Activated CD4-positive, CD25-positive, alpha-beta regulatory T cell treated with anti-CD3 and anti-CD28 coated beads, Interleukin-2, amount 50 U/mL, for 72 hours (primary cell): ENCODE measurements around the gene SPHK2.
"Not testable (repeated sequence)": the region's sequence is repeated elsewhere in the genome, so short reads cannot be mapped to it uniquely, and the experiment has no call there.

Experiments
- DNase-seq: peaks from one replicate; pipeline ENCODE4 v3.0.0; 2021

SPHK2 gene

DNA sequence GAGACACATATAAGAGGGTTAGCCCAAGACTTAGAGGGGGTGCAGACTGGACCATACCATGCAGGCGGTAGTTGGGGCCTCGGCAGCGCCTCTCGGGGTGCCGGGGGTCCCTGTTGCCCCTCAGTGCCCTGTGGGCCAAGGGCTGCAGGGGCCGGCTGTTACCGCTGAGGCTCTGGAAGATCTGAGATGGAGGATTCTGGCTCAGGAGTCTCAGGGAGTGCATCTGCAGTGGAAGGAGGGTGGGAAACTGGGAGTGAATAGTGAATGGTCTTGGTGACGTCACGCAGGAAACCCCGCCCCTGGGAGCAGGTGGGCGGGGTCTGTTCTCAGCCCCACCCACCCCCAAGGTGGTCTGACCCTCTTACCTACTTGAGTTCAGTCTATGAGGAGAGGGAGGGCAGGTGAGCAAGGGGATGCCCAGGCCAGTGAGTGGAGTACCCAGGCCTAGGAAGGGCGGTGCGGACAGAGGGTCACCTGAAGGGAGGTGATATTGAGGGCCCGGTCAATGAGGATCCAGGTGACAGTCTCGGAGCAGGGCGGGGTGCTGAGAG, 19.6 kb downstream of the SPHK2 start:
- DNase-seq = no peak

DNA sequence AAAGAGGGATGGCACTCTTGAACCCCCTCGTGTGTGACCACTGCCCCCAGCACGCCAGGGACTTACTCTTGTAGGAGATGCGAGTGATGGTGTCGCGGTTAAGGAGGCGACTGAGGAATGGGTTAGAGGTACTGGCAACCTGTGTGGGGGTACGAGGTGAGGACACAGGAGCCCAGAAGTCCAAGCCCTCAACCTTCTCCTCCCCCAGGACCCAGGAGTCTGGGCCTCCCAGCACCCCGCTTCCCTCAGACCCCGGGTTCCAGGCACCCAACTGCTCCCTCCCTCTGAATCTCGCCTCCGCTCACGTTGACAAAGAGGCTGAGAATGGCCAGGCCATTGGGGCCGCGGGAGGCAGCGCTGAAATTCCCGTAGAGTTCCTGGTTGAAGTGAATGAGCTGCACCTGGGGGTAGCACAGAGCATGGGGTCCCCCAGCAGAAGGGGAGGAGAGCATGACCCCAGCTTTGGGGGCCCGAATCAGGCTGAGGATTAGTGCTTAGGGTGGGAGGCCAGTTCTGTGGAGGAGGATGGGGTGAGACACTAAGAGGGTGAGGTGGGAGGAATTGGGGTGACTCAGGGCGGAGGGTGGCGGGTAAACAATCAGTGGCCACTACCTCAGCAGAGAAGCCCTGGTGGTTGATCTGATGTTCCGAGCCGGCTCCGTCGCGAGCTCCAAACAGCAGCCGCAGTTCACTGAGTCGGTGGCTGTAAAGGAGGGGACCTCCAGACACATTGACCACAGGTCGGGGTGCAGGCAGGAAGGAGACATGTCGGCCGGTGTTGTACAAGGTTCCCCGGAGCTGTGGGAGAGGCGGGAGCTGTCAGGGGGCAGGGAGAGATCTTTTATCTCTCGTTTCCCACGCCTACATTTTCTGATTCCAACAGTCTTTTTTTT, 20.4 kb downstream of the SPHK2 start:
- no peak for DNase-seq

DNA sequence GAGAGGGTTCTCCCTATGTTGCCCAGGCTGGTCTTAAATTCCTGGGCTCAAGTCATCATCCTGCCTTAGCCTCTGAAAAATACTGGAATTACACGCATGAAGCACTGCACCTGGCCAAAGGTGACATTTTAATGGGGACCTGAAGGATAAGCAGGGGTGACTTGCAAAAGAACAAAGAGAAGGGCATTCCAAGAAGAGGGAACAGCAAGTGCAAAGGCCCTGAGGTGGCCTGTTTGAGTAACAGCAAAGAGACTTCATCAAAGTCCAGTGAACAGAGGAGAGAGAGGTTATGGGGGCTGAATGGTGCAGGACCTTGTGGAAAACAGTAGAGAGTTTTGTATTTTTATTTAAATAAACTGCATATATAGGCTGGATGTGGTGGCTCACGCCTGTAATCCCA, 22.5 kb downstream of the SPHK2 start:
- no peak for DNase-seq

DNA sequence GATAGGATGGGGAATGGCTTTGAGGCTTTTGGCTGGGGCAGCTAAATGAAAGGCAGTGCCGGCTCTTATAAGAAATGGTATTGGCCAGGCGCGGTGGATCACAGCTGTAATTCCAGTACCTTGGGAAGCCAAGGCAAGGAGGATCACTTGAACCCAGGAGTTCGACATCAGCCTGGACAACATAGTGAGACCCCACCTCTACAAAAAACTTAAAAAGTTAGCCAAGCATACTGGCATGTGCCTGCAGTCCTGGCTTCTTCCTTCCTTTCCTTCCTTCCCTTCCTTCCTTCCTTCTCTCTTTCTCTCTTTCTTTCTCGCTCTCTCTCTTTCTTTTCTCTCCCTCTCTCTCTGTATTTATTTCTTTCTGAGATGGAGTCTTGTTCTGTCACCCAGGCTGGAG, 23.6 kb downstream of the SPHK2 start:
- no peak for DNase-seq

DNA sequence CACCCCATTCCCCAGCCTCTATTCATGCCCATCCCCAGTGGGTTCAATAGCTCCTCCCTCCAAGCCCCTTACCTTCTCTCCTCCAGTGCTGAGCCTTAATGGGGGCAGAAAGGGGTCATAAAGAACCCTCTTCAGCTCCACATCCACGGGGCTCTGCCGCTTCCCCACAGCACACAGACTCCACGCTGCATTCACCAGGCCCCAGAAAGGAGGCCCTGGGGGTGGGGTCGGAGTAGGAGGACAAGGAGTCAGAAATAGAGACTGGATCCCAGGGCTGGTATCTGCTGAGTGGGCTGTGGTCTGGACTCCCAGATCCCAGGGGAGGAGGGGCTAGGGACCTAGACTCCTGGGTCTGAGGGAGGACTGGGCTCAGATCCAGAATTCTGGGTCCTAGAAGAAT, 25.0 kb downstream of the SPHK2 start:
- DNase-seq = no peak

DNA sequence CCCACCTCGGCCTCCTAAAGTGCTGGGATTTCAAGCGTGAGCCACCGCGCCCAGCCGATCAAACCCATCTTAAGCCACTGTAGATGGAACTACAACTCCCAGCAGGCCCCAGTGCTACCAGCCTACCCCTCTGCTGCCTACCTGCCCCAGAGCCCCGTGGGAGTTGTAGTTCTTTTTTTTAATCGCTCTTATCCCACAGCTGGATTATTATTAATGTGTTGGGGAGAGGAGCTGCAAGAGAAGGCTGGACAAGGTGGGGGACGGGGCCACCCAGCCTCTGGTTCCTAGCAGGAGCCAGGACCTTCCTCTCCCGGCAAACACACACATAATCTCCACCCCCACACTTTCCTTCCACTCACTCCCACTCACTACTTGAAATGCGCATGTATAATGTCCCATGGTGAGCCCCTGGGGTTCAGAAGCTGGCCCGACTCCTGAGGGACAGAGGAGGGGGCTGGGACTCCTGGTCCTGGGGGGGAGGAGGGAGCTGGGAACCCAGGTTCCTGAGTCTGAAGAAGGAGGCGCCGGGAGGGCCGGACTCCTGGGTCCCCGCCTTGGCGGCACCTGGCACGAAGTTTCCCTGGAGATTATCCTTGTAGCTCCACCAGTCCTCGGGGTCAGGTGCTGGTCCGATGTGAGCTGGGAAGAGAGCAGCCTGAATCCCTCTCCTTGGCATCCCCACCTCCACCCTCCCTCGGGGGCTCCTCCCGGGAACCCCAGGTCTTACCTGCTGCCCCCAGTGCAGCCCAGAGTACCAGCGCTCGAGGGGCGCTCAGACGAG, 25.7 kb downstream of the SPHK2 start:
- DNase-seq = peak; percentile 65

DNA sequence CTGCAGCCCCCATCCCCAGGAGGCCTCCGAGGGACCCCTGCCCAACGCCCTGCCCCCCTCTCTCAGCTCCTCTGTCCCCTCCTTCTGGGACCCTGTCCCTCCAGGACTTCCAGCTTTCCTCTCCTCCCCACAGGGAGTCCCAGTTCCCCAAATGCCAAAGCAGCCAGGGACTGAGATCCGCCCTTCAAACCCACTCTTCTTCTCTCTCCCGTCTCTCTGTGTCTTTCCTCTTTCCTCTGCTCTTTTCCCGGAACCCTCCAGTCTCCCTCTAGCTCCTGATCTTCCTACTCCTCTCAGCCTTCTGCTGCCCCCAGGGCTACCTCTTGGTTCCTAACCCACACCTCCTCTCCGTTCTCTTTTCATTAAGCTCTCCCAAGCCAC, 26.3 kb downstream of the SPHK2 start:
- DNase-seq = no peak

DNA sequence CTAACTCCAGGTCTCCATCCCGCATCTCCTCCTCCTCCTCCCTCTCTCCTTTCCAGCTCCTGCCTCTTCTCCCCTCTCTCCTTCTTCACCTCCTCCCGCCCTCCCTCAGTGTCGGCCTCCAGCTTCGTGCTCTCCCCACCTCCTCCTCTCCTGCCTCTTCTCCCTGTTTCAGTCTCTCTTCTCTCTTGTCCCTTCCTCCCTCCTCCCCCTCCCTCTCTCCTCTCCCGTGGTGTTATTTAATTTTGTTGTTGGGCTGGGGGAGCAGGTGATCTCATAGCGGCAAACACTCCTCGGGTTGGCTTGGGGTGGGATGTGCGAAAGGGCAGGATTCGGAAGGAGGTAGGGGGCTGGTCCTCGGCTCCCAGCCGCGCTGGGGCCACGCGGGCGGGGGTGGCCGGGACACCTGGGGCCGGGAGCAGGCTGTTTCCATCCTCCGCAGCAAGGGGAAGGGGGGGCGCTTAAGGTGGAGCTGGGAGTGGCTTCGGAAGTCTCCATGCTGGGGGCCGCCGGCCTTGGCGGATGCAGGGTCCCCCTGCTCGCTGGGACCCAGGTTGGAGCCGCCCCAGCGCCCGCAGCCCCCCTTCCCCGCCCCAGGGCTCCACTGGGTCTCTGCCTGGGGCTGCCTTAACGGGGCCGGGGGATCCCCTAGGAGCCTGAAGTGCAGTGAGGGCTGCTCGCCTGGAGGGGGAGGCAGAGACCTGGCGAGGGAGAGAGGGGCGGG, 26.9 kb downstream of the SPHK2 start, which contains the start of gene CA11:
Gene CA11 (minus strand): TSS at position 187 of the 721 bp plus-strand sequence. CDS start 555 bp downstream, outside the sequence.
- DNase-seq = peak; percentile 91

DNA sequence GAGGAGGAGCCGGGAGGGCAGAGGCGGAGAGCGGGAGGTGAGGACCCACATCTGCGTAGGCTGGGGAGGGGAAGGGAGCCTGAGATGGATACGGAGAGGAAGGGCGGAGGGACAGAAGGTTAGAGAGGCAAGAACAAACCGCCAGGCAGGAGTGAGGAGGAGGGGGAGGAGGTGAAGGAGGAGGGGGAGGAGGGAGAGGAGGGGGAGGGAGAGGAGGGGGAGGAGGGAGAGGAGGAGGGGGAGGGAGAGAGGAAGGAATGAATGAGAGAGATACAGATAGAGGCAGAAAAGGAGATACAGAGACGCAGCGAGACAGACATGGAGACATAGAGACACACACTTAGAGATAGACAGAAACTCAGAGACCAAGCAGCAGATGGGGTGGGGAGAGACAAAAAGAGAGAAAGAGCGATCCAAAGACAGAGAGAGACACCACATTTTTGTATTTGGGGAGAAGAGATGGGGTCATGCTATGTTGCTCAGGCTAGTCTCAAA, 27.5 kb downstream of the SPHK2 start:
- DNase-seq = no peak

DNA sequence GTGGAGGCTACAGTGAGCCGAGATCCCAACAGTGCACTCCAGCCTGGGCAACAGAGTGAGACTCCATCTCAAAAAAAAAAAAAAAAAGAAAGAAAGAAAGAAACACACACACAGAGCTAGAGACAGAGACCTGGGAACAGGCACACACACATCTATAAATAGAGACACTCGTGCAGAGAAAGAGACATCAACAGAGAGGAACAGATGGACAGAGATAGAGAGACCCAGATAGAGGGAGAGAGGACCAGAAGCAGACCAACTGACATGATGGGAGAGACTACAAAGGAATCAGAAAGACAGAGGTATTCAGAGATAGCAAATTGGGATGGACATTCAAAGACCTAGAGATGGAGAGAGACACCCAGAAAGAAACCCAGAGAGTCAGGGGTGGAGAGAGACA, 28.8 kb downstream of the SPHK2 start:
- DNase-seq = no peak

DNA sequence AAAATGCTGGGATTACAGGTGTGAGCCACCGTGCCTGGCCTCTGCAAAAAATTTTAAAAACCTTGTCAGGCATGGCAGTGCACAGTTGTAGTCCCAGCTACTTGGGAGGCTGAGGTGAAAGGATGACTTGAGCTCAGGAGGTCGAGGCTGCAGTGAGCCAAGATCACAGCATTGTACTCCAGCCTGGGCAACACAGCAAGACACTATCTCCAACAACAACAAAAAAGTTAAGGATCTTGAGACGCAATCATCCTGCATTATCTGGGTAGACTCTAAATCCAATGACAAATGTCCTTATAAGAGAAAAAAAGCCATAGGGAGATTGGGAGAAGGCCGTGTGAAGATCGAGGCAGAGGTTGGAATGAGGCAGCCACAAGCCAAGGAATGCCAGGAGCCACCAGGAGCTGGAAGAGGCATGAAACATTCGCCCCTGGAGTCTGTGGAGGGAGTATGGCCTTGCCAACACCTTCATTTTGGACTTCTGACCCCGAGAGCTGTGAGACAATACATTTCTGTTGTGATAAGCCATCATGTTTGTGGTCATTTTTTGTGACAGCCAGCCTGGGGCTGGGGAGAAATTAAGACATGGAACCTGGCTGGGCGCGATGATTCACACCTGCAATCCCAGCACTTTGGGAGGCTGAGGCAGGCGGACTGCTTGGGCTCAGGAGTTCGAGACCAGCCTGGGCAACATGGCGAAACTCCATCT, 31.8 kb downstream of the SPHK2 start:
- no peak for DNase-seq

DNA sequence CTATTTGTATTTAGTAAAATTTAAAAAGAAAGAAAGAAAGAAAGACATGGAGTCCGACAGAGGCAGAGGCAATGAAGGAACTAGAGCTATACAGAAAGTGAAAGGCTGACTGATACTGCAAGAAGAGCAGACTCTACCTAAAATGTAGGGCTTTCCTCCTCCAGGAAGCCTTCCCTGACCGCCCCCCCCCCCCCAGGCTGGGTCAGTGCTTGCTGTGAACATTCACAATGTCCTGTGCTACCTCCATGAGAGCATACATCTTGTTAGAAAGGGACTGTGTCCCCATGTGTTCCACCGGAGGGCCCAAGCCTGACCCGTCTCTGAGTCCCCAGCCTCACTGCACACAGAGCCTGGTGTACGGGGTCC, 32.4 kb downstream of the SPHK2 start:
- DNase-seq = no peak

DNA sequence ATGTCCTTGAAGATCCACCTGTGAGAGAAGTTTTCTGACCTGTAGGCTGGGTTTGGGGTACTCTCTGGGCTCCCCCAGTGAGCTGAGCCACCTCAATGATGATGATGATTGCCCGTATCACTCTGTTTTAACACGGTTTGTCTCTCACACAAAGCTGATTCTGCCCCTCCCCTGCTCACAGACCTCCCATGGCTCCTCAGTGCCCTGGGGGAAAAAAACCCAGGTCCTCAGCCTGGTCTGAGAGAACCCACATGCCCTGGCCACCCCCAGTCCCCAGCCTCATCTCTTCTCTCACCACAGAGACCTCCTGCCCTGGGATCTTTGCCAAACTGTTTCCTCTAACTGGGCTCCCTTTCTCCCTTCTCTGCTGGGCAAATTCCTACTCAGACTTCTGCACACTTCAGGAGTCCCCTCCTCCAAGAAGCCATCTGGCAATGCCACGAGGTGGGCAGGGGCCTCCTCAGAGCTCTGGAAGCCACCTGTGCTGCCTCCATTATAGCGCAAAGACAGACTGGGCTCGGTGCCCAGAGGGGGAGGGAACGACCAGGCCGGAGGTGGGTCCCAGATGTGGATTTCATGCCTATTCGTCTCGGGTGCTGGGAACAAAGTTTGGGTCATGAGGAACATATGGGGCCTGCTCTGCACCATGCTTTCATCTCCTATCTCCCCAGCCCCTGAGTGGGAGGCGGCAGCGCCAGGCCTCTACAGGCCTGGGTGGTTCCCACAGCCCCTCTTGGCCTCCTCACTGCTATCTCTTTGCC, 35.2 kb downstream of the SPHK2 start:
- DNase-seq = no peak

DNA sequence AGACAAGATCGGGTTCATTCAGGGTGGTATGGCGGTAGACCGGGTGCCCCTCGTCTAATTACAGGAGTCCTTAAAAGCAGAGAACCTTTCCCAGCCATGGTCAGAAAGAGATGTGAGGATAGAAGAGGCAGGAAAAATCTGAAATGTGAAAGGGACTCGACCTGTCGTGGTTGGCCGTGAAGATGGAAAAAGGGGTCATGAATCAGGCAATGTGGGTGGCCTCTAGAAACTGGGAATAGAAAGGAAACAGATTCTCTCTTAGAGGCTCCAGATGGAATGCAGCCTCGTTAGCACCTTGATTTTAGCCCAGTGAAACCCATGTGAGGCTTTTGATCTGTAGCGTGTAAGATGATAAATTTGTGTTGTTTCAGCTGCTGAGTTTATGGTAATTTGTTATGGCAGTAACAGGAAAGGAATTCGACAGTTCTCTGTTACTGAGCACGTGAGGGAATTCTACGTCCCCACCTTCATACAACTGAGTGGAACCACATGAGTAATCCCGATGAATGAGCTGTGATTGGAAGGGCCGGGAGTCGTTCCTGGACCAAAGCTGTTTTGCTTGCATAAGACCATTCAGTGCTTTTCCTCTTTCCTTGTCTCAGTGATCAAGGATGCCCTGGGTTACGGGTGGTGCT, 37.7 kb downstream of the SPHK2 start:
- no peak for DNase-seq

DNA sequence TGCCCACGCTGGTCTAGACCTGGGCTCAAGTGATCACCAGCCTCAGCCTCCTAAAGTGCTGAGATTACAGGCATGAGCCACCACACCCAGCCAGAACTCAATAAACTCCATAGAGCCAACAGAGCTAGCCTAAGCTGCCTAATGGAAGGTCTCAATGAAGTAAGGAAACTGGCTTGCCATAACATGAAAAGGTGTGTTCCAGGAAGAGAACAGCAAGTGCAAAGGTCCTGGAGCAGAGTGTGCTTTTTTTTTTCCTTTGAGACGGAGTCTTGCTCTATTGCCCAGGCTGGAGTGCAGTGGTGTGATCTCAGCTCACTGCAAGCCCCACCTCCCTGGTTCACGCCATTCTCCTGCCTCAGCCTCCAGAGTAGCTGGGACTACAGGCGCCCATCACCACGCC, 38.5 kb downstream of the SPHK2 start:
- not testable (repeated sequence) for DNase-seq

DNA sequence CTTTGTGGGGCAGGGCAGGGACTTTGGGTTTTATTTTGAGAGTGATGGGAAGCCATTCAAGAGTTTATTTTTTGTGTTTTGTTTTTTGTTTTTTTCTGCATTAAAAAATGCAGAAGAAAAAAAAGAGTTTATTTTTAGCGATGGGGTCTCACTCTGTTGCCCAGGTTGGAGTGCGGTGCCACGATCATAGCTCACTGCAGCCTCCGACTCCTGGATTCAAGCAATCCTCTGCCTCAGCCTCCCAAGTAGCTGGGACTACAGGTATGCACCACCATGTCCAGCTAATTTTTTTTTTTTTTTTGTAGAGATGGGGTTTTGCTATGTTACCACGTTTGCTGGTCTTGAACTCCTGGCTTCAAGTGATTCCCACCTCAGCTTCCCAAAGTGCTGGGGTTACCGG, 39.2 kb downstream of the SPHK2 start:
- DNase-seq = no peak

DNA sequence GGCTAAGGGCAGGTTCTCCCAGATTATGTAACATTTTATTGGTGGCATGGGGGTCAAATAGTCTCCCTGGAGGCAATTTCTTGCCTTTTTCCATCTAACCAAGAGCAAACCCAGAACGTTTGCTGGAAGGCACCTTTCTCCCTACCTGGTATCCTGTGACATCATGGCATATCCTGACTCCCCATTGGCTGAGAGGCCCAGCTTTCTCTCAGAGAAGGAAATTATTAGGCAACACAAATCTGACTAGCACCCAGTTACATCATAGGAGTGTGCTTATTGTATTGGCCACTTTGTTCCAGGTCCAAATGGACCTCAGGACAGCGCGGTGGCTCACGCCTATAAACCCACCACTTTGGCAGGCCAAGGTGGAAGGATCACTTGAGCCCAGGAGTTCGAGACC, 40.5 kb downstream of the SPHK2 start:
- no peak for DNase-seq

DNA sequence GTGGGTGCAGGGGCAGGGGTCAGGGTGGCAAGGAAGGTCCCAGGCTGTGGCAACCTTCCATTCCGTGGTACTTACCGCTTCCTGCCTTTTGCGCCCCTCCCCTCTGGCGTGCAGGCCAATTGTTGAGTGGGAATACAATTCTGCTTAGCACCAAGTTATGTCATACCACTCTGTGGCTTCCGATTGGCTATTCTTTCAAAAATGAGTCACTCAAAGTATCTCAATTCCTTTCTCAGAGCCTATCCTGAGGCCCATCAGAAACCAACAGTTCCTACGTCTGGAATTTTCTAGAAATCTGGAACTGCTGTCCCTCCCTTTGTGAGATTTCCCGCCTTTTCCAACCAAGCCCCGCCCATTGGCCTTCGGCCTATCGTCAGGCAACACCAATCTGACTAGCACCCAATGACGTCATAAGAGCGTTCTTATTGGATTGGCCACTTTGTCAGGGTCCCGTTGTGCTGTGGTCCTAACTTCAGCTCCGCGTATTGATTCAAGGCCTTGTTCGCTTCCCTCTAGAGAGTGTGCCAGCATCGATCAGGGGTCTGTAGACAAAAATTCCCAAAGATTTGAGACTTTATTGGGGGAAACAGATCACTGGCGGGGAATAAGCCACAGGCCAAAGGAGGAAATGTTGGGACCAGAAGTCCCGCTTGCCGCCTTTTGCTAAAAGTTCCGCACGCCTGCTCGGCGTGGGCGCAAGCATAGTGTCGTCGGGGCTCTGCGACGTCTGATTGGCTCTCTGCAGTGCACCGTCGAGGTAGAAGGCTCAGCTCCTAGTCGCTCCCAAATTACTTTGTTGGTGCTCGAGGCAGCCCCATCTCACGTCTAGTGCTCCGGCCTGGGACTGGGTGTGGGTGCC, 41.8 kb downstream of the SPHK2 start:
- DNase-seq = peak; percentile 77

DNA sequence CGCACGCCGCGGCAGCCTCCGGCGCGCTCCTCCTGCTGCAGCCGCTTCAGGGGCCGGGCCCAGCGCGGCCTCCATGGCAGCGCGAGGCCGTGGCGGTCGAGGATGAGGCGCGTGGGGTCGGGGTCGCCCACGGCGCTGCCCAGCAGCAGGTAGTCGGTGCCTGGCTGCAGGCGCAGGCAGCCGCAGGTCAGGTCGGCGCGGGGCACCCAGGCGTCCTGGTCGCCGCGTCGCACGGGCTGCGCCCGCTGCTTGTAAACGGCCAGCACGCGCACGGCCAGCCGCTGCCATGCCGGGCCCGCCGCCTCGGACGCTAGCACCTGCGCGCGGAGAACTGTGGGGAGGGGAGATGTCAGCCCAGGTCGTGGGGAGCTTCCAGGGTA, 42.4 kb downstream of the SPHK2 start:
- DNase-seq = no peak

DNA sequence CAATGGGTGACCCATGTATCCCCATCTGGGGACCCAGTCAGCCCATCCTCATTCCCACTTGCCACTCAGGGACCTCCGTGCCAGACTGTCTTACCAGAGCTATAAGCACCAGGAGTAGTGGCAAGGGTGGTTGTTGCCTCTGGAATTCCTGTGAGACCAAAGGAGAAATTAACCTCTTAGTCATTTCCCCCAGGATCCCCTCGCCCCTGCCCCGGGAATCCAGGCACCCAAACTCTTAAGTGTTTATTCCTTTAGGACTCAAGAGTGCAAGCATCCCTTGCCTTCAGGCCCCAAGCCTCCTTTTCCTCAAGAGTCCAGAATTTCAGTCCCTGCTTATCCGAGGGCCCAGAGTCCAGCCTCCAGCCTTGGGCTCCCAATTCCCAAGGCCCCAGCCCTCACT, 44.4 kb downstream of the SPHK2 start:
- DNase-seq = no peak
